Left hindlimb (tissue), 1 donor: ENCODE results near the gene FILIP1L.

ENCODE experiments used
- DNase-seq: peaks from one replicate; pipeline ENCODE4 v3.0.0-alpha.2; 2018

The FILIP1L gene

GRCh38 chr3:100114413-100115030, at the start of gene FILIP1L:
TSS of gene FILIP1L (minus strand) at chr3:100114501.
- DNase-seq: no peak

- no peak for DNase-seq
Observed at GRCh38 chr3:100163787-100164186, 49.5 kb upstream of the FILIP1L start.

DNA sequence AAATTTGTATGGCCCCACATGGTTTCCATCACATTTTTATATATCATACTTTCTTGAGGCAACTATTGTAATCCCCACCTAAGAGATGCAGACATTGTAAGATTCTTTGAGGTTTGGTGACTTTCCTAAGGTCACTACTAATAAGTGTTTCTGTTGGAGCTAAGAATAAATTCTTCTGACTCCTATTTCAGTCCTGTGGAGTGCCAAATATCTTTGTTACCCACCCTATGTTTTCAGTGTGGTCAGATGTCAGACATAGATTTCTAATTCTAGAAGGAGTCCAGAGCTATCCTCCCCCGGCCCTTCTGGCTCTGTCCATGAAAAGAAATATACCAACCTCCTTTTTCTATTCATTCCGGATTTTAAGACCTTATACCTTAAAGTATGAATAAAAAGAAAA, 46.2 kb upstream of the FILIP1L start:
- DNase-seq: no peak

DNA sequence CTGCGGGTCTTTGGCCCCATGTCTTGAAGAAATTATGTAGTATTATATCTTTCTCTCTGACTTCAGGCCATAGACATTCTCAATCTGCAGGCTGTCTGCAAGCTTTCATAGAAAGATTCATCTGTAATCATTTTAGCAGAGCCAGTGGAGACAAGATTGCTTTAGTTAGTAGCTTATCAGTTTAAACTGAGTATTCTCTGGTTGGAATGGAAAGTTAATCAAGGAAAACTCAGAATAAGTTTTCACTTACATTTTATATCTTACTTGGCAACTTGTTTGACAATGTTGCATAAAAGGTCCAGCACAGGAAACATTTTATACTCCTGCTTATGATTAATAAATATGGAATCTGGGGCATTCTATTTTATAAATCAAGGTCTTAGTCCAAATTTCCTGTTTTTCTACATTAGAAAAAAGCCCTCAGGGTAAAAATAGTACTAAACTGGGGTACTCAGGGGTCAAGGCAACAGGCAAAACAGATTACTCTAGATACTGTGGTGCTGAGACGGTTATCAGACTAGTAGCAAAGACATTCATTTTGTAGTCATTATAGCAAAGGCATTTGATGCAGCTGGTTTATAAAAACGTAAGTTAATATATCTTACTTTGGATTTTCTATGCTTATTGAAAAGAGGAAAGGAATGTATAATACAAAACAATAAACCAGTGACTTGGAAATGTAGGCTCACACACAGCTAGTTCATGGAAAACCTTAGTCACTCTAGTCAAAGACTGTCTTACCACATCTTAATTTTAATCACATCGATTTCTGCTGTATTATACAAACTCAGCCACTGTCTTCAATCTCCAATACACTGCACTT, 45.2 kb upstream of the FILIP1L start:
- no peak for DNase-seq

- DNase-seq: no peak
Observed at GRCh38 chr3:100158918-100159330, 44.6 kb upstream of the FILIP1L start.

DNA sequence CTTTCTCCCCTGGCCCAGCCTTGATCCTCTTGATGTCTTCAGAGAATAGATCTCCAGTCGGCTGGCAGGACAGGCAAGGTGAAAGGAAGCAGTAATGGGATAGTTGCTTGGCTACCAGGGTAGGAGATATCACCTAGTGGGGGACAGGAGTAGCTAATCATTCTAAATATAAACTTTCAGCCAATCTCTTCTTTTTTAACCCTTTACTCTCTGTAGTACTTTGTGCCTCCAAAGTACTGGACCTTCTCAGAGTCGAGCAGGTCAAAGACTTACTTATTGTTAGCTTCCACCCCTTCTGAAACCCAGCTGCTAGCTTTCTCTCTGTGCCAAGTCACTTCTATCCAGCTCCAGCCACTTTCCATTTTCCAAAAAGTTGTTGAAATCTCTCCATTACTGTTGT, 43.4 kb upstream of the FILIP1L start:
- DNase-seq: no peak

GRCh38 chr3:100155590-100155989, 41.3 kb upstream of the FILIP1L start:
- no peak for DNase-seq

DNA sequence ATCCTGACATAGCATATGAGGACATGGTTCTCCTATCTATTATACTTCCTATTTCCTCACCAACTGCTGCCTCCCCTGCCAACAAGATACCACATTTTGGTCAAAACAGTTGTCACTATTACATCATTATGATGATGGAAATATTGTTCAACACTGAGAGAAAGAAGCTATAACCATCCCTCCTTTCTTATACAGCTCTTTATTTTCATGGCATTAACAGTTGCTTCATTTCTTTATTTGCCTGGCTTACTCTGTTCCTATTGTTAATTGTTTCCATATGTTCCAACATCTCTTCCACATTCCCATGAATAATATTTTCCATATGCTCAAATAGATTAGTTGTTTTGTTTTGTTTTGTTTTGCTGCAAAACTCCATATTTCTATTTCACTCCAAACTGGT, 40.8 kb upstream of the FILIP1L start:
- no peak for DNase-seq

- DNase-seq: no peak
Observed at GRCh38 chr3:100154171-100154570, 39.9 kb upstream of the FILIP1L start.

DNA sequence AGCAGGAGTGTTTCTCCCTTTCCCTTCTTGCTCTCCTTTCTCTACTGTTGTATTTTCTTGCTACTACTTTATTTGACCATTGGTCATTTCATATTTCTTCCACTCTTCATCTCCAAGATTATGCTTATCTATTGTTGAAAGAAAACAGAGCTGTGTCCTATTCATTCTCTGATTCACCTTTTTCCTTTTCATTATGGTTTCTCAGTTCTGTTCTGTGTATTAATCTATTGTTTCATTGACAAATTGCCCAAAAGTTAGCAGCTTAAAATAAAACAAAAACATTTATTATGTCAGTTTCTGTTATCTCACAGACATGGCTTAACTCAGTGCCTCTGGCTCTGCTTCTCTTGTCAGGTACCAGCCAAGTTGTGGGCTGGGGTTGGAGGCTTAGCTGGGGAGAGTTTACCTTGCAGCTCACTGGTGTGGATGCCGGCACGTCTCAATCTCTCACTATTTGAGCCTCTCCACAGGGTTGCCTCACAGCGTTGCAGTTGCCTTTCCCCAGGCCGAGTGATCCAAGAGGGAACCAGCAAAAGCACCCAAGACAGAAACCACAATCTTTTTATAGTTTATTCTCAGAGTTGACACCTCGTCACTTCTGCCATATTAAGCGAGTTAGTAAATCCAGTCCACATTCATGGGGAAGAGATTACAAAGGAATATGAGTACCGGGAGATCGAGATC, 36.9 kb upstream of the FILIP1L start:
- DNase-seq: no peak

GRCh38 chr3:100150473-100150872, 36.2 kb upstream of the FILIP1L start:
- no peak for DNase-seq

GRCh38 chr3:100149713-100150415, 35.6 kb upstream of the FILIP1L start:
- DNase-seq: no peak

DNA sequence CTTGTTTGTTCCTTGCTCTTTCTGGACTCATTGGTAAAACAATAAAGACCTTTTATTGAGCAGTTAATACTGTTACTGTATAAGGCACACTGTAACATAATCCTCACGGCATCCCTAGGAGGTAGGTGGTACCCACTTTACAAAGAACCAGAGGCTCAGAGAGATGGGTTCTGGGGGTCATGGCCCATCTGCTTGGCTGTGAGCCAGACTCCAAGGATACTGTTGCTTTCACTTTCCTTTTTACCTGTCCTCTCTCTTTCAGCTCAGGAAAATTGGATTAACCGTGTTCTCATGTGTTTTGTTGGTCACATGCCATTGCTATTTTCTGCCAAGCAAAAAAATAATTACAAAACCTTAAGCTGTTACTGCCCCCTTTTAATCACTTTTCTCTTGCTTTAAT, 34.8 kb upstream of the FILIP1L start:
- no peak for DNase-seq

DNA sequence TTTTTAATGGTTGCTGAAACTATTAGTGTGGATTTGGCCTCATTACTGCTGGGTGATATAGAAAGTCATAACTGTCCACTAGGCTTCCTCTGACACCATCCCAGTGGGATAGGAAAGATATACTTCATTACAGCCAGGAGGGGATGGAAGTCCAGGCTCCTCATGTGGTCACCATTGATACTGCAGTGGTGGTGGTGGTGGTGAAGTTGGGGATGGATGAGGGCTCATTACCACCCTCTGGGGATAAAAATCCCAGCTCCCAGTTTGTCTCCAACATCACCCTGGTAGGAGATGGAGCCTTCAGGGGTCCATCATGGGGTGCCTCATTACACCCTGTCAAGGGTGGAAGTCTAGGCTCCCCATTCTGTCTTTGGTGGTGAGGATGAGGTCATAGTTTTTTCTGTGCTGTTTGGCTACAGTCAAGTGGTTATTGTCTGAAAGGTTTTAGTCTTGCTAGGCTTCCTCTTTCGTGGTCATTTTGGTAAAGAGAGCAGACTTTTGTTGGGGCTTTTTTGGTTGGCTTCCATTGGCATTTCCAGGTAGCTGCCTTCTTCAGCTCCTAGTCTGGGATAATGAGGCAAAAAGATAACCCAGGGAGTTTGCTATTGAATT, 30.1 kb upstream of the FILIP1L start:
- no peak for DNase-seq

- DNase-seq: no peak
Observed at GRCh38 chr3:100141586-100141985, 27.3 kb upstream of the FILIP1L start.

DNA sequence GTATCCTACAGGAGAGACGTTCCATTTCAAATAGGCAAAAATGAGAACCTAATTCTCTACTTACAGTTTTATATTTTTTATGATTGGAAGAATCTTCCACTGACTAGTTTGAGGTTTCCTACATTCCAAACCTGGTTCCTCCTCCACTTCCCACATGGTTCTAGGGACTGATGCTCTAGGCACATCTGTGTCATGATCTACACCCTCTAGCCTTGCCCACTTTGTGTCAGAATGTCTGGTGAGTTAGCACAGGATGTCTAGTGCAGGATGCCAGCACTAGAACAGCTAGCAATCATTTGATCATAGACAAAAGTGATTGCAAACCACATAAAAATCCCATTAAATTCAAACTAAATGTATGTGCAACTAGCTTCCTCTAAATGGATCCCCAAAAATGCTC, 26.7 kb upstream of the FILIP1L start:
- DNase-seq: no peak

DNA sequence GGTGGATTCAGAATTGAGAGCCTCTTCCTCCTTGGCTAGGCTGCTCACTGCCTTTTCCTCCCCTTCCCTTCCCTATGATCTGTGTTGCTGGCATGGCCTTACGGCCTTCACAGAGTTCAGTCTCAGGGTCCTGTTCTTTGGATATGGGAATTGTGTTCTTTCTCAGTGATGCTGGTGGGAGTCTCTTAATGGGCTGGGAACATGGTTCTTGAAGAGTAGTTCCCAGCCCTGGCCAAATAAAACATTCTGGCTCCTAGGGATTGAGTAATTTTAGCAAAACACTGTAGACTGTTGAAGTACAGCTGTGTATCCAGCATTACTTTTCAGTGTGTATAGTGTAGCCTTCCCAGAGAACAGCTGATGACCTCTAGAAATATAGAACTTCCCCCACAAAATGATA, 22.6 kb upstream of the FILIP1L start:
- DNase-seq: peak; percentile 53

DNA sequence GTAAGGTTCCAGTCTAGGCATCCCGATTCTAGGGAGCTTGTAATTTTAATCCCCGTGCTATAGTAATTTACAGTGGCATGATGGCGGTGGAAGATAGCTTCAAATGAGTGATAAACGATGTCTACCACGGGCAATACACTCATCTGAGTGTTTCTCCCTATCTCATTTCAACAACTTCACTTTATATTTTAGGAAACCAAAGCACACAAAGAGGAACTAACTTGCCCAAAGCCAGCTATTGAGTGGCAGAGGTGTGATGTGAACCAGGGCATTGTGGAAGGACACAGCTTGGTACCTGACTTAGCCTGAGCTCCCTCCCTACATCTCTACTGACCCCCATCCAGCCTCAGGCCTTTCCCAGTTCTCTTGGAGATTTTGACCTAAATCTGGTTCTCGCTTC, 16.9 kb upstream of the FILIP1L start:
- no peak for DNase-seq

- no peak for DNase-seq
Observed at GRCh38 chr3:100129941-100130340, 15.6 kb upstream of the FILIP1L start.

DNA sequence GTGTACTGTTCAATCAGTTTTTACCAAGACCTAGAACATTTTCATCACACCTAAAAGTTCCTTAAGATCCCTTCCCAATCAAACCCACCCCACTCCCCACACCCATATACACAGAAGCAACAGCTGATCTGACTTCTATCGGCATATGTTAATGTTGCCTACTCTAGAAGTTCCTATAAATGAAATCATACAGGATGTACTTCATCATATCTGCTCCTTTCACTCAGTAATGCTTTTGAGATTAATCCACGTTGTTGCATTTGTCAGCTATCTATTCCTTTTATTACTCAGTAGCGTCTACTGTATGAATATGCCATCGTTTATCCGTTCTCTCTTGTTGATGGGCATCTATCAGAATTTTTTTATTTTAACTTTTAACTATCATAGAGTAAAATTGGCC, 14.3 kb upstream of the FILIP1L start:
- no peak for DNase-seq

DNA sequence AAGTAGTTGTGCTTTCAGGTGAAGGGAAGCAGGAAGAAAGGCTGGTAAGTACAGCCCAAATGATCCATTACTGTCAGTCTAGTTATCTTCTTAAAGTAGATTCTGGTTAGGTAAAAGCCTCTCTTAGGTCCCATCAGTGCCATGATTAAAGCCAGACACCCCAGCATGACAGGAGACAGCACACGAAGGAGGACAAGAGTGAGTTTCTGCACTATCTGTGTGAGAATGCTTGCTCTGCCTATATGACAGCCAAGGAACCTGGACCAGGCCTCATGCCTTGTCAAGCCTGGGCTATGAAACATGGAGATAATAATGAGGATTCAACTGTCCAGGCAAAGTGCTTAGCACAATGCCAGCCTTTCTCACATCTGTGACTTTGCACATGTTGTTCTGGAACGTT, 13.5 kb upstream of the FILIP1L start:
- no peak for DNase-seq

DNA sequence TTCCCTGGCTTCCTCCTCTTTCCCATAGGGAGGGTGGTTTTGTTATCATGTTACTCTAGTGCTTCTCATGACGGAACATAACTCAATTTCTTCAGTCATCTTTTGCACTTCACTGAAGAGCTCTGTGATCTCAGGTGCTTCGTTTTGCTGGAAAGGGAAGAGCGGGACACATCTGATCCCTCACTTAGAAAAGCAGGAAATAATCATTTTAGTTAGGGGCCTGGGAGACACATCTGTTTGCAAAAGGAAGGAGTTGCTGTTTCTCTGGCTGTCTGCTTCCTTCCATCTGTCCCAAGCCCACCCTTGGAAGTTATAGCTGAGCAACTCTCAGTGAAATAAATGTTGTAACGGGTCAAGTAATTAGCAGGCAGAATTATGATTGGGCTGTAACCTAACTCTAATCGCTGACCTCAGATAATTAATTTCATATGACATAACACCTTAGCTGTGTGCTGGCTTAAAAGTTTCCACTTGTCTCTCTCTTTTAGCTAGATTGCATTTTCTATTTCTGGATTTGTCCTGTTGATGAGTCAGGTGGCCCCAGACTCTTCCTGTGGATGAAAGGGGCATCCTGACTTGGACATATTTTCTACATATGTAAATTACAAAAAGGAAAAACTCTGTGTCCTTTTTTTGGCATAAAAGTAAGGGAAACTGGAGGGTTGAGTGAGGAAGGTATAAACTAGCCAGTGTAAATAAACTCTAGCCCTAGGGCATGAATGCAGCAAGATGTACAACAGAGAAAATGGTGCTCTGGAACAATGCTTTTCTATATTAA, 11.0 kb upstream of the FILIP1L start:
- DNase-seq: no peak
